ENCODE results near the gene MYO7A. TPM values are rescaled to one million over a fixed set of nuclear protein-coding genes. Genes with fewer than 3 reads are reported as not detected.

Gene MYO7A
- total RNA-seq, 1 experiment from 2014 or later = 2.5 TPM

DNA sequence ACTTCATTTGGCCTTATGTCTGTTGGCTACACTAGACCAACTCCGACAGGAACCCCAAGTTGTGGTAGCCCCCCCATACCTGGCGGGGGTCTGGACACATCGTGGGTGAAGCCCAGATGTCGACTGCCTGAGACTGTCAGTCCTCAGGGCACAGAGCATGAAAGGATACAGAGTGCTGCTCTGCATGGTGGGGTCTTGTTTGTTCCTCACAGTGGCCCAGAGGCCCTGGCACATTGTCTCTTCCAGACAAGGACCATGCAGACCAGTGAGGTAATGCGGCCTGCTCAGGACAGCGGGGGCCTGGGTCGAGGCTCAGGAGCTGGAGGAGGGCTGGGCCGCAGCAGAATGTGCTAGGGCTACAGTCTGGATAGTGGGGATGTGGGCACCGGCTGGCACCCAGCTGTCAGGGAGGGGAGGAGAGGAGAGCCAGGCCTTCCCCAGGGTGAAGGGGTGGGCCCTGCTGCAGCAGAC is 46.6 kb upstream of the MYO7A start:
- H3K9me3 Mint-ChIP-seq = peaks cover 22% of the 10 kb centered on the region
- no peaks in the 10 kb centered on the region for H3K27me3 Mint-ChIP-seq (ENCODE audit: low read depth)
- TF ChIP-seq NFYB (CRISPR knock-in tag; conservative IDR thresholded peaks at IDR 0.05; ENCODE audit: low read depth) (no peak), TEAD1 (CRISPR knock-in tag; IDR thresholded peaks at IDR 0.05) (no peak), TCF7 (CRISPR knock-in tag; IDR thresholded peaks at IDR 0.05; ENCODE audit: low read depth) (no peak), MYBL2 (CRISPR knock-in tag; IDR thresholded peaks at IDR 0.05) (no peak), ZNF219 (CRISPR knock-in tag; IDR thresholded peaks at IDR 0.05; ENCODE audit: borderline replicate concordance) (no peak), ZNF138 (CRISPR knock-in tag; conservative IDR thresholded peaks at IDR 0.05) (no peak)
- TF ChIP-seq, protein P1, sequence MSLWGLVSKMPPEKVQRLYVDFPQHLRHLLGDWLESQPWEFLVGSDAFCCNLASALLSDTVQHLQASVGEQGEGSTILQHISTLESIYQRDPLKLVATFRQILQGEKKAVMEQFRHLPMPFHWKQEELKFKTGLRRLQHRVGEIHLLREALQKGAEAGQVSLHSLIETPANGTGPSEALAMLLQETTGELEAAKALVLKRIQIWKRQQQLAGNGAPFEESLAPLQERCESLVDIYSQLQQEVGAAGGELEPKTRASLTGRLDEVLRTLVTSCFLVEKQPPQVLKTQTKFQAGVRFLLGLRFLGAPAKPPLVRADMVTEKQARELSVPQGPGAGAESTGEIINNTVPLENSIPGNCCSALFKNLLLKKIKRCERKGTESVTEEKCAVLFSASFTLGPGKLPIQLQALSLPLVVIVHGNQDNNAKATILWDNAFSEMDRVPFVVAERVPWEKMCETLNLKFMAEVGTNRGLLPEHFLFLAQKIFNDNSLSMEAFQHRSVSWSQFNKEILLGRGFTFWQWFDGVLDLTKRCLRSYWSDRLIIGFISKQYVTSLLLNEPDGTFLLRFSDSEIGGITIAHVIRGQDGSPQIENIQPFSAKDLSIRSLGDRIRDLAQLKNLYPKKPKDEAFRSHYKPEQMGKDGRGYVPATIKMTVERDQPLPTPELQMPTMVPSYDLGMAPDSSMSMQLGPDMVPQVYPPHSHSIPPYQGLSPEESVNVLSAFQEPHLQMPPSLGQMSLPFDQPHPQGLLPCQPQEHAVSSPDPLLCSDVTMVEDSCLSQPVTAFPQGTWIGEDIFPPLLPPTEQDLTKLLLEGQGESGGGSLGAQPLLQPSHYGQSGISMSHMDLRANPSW (CRISPR knock-in tag; conservative IDR thresholded peaks at IDR 0.05; ENCODE audit: low read depth) = no peak
- TF ChIP-seq, protein P2, sequence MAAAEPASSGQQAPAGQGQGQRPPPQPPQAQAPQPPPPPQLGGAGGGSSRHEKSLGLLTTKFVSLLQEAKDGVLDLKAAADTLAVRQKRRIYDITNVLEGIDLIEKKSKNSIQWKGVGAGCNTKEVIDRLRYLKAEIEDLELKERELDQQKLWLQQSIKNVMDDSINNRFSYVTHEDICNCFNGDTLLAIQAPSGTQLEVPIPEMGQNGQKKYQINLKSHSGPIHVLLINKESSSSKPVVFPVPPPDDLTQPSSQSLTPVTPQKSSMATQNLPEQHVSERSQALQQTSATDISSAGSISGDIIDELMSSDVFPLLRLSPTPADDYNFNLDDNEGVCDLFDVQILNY (CRISPR knock-in tag; IDR thresholded peaks at IDR 0.05) = no peak
- TF ChIP-seq, protein P3, sequence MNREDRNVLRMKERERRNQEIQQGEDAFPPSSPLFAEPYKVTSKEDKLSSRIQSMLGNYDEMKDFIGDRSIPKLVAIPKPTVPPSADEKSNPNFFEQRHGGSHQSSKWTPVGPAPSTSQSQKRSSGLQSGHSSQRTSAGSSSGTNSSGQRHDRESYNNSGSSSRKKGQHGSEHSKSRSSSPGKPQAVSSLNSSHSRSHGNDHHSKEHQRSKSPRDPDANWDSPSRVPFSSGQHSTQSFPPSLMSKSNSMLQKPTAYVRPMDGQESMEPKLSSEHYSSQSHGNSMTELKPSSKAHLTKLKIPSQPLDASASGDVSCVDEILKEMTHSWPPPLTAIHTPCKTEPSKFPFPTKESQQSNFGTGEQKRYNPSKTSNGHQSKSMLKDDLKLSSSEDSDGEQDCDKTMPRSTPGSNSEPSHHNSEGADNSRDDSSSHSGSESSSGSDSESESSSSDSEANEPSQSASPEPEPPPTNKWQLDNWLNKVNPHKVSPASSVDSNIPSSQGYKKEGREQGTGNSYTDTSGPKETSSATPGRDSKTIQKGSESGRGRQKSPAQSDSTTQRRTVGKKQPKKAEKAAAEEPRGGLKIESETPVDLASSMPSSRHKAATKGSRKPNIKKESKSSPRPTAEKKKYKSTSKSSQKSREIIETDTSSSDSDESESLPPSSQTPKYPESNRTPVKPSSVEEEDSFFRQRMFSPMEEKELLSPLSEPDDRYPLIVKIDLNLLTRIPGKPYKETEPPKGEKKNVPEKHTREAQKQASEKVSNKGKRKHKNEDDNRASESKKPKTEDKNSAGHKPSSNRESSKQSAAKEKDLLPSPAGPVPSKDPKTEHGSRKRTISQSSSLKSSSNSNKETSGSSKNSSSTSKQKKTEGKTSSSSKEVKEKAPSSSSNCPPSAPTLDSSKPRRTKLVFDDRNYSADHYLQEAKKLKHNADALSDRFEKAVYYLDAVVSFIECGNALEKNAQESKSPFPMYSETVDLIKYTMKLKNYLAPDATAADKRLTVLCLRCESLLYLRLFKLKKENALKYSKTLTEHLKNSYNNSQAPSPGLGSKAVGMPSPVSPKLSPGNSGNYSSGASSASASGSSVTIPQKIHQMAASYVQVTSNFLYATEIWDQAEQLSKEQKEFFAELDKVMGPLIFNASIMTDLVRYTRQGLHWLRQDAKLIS (CRISPR knock-in tag; IDR thresholded peaks at IDR 0.05; ENCODE audit: borderline replicate concordance) = no peak
- TF ChIP-seq, protein P4, sequence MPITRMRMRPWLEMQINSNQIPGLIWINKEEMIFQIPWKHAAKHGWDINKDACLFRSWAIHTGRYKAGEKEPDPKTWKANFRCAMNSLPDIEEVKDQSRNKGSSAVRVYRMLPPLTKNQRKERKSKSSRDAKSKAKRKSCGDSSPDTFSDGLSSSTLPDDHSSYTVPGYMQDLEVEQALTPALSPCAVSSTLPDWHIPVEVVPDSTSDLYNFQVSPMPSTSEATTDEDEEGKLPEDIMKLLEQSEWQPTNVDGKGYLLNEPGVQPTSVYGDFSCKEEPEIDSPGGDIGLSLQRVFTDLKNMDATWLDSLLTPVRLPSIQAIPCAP (CRISPR knock-in tag; IDR thresholded peaks at IDR 0.05) = no peak
- TF ChIP-seq, protein P5, sequence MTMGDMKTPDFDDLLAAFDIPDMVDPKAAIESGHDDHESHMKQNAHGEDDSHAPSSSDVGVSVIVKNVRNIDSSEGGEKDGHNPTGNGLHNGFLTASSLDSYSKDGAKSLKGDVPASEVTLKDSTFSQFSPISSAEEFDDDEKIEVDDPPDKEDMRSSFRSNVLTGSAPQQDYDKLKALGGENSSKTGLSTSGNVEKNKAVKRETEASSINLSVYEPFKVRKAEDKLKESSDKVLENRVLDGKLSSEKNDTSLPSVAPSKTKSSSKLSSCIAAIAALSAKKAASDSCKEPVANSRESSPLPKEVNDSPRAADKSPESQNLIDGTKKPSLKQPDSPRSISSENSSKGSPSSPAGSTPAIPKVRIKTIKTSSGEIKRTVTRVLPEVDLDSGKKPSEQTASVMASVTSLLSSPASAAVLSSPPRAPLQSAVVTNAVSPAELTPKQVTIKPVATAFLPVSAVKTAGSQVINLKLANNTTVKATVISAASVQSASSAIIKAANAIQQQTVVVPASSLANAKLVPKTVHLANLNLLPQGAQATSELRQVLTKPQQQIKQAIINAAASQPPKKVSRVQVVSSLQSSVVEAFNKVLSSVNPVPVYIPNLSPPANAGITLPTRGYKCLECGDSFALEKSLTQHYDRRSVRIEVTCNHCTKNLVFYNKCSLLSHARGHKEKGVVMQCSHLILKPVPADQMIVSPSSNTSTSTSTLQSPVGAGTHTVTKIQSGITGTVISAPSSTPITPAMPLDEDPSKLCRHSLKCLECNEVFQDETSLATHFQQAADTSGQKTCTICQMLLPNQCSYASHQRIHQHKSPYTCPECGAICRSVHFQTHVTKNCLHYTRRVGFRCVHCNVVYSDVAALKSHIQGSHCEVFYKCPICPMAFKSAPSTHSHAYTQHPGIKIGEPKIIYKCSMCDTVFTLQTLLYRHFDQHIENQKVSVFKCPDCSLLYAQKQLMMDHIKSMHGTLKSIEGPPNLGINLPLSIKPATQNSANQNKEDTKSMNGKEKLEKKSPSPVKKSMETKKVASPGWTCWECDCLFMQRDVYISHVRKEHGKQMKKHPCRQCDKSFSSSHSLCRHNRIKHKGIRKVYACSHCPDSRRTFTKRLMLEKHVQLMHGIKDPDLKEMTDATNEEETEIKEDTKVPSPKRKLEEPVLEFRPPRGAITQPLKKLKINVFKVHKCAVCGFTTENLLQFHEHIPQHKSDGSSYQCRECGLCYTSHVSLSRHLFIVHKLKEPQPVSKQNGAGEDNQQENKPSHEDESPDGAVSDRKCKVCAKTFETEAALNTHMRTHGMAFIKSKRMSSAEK (CRISPR knock-in tag; IDR thresholded peaks at IDR 0.05; ENCODE audit: borderline replicate concordance) = no peak
- POLR2A ChIA-PET = no interaction called here
- H3K4me1 Mint-ChIP-seq = peaks cover 6% of the 10 kb centered on the region; the same call in 1 of the 2 replicates
- H3K36me3 Mint-ChIP-seq = no peaks in the 10 kb centered on the region; the same call in 1 of the 2 replicates
- DNase-seq (ENCODE audit: low spot score) = peak; percentile 5
- ATAC-seq = no peak
- no peak overlapping the region for H3K4me3 Mint-ChIP-seq
- H3K27ac Mint-ChIP-seq = no peak overlapping the region; the same call in 1 of the 2 replicates
- CTCF ChIA-PET = interaction anchor here (0.5 to 2.2 kb wide), 6 partner anchors 10 to 198 kb away, joined by 3 to 48 read pairs (median 6); no protein-coding TSS in a partner anchor
